ENCODE data around the gene LPIN1. TPM values are rescaled to one million over a fixed set of nuclear protein-coding genes. Genes with fewer than 3 reads are reported as not detected.
"Not testable (repeated sequence)": the region's sequence is repeated elsewhere in the genome, so short reads cannot be mapped to it uniquely, and the experiment has no call there.

The LPIN1 gene
- total and polyA plus RNA-seq, 12 donors: 18.9 to 61.0 (median 34.4) TPM

DNA sequence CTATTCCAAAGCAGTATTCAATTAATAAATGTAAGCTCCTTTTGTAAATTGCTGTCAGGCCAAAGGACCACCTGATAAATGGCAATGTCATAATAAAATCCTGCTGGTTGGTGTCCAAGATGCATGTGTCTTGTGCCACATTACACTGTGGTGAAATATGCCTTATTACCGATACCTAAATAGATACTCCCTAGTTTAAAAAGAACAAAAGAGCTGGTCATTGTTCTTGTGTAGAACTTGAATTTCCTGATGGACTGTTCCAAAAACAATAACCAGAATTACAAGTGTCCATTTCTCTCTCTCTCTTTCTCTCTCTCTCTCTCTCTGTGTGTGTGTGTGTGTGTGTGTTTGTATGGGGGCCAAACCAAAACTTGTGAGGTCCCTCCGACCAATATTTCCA, 13.8 kb upstream of the LPIN1 start:
- Histone ChIP-seq H3K27me3 (peaks cover 0 to 43% (median 9%) of the 10 kb centered on the region in 7 donors), H3K36me3 (no peaks in the 10 kb centered on the region), H3K27ac (no peak overlapping the region), H3K9me3 (no peaks in the 10 kb centered on the region), H3K4me1 (peaks cover 0 to 6% (median 0%) of the 10 kb centered on the region in 9 donors), H3K4me3 (no peak overlapping the region)
- DNase-seq: no peak
- 77 to 84% methylated on average over 2 of the region's 2 CpGs for WGBS, 2 donors
- intact Hi-C loops (cut with DNase I): no loop called here
- ATAC-seq: no peak
- TF ChIP-seq, protein P1, sequence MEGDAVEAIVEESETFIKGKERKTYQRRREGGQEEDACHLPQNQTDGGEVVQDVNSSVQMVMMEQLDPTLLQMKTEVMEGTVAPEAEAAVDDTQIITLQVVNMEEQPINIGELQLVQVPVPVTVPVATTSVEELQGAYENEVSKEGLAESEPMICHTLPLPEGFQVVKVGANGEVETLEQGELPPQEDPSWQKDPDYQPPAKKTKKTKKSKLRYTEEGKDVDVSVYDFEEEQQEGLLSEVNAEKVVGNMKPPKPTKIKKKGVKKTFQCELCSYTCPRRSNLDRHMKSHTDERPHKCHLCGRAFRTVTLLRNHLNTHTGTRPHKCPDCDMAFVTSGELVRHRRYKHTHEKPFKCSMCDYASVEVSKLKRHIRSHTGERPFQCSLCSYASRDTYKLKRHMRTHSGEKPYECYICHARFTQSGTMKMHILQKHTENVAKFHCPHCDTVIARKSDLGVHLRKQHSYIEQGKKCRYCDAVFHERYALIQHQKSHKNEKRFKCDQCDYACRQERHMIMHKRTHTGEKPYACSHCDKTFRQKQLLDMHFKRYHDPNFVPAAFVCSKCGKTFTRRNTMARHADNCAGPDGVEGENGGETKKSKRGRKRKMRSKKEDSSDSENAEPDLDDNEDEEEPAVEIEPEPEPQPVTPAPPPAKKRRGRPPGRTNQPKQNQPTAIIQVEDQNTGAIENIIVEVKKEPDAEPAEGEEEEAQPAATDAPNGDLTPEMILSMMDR (IDR thresholded peaks at IDR 0.05): no peak

DNA sequence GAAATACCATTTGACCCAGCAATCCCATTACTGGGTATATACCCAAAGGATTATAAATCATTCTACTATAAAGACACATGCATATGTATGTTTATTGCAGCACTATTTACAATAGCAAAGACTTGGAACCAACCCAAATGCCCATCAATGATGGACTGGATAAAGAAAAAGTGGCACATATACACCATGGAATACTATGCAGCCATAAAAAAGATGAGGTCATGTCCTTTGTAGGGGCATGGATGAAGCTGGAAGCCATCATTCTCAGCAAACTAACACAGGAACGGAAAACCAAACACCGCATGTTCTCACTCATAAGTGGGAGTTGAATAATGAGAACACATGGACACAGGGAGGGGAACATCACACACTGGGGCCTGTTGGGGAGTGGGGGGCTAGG, 8.6 kb upstream of the LPIN1 start:
- not testable (repeated sequence) for H3K36me3 ChIP-seq, H3K4me3 ChIP-seq, H3K27ac ChIP-seq, ATAC-seq, DNase-seq, H3K9me3 ChIP-seq
- Histone ChIP-seq H3K4me1 (peaks cover 0 to 11% (median 8%) of the 10 kb centered on the region in 9 donors), H3K27me3 (peaks cover 0 to 27% (median 4%) of the 10 kb centered on the region in 7 donors)
- 92 to 95% methylated on average over 2 of the region's 2 CpGs for WGBS, 2 donors
- intact Hi-C loops (cut with DNase I): loop anchor here in 7 of 10 donors (1.0 to 5.0 kb wide), 4 partner anchors 37 to 41 kb away; no protein-coding TSS in a partner anchor

DNA sequence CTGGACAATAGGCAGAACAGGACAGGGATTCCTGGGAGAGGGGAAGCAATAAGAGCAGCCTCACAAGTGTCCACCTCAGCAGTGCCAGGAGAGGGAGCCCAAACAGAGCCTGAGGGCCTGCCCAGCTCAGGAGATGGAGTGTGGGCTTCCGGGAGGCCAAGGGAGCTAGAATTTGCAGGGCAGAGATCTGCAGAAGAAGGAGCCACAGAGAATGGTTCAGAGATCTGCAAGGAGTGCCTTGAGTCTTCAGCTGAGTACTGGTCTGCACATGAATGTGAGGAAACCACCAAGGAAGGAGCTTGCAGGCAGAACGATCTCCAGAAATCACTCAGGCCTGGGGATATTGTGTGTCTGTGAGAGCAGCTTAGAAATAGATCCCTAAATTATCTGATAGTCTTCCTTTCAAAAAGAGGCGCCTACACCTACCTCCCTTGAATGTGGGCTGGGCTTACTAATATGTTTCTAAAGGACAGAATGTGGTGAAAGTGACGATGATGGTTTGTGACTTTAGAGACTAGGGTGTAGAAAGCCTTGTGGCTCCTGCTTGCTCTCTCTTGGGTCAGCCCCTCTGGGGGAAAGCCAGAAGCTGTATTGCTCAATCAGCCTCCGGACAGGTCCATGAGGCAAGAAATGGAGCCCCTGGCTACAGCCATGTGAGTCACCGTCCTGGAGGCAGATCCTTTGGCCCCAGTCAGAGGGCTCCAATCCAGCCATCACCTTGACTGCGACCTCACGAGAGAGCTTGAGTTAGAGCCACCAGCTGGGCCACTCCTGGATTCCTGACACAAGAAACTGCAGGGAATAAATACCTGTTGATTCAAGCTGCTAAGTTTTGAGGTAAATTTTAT, 7.6 kb upstream of the LPIN1 start:
- Histone ChIP-seq H3K9me3 (no peaks in the 10 kb centered on the region), H3K4me1 (peaks cover 0 to 17% (median 9%) of the 10 kb centered on the region in 9 donors), H3K27me3 (peaks cover 0 to 18% (median under 1%) of the 10 kb centered on the region in 7 donors), H3K27ac (peak overlapping the region in 2 of 10 donors; percentile 40 to 41), H3K36me3 (no peaks in the 10 kb centered on the region), H3K4me3 (no peak overlapping the region)
- WGBS, 2 donors: 53 to 56% methylated on average over 8 of the region's 8 CpGs
- ATAC-seq (peak; percentile 79 to 93 (median 91)), DNase-seq (peak; percentile 56 to 64)
- intact Hi-C loops (cut with DNase I): loop anchor here in 7 of 10 donors (1.0 to 5.0 kb wide), 4 partner anchors 36 to 40 kb away; no protein-coding TSS in a partner anchor
- TF ChIP-seq, protein P1 (IDR thresholded peaks at IDR 0.05): peak in 7 of 9 donors; percentile 42 to 65 (median 58)

DNA sequence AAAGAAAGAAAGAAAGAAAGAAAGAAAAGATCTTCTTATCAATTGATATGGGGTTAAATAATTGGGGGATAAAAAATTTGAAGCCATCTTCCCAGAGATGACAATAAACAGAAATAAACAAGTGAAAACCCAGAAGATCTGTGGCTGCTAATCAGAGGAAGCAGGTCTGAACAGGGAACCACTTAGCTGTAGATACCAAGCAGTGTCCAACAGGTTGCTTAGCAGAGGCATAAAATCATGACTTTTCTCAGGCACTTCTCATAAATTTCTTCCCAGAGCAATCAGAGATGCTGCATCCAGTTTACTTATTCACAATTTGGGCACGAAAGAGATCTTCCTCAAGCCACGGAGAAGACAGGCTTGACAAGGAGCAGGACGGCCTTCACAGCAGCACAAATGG, 5.7 kb upstream of the LPIN1 start:
- TF ChIP-seq, protein P1 (IDR thresholded peaks at IDR 0.05): no peak
- intact Hi-C loops (cut with DNase I): loop anchor here in 4 of 10 donors (5.0 kb wide), 2 partner anchors 37 to 43 kb away; no protein-coding TSS in a partner anchor
- Histone ChIP-seq H3K36me3 (no peaks in the 10 kb centered on the region), H3K27me3 (peaks cover 0 to 6% (median 0%) of the 10 kb centered on the region in 7 donors), H3K4me3 (no peak overlapping the region), H3K27ac (no peak overlapping the region), H3K9me3 (no peaks in the 10 kb centered on the region), H3K4me1 (peaks cover 0 to 36% (median 22%) of the 10 kb centered on the region in 9 donors)
- no peak for DNase-seq
- ATAC-seq: no peak
- WGBS, 2 donors: 82 to 86% methylated on average over 3 of the region's 3 CpGs

All from heart right ventricle (tissue), 16 donors.